Skeletal muscle satellite cell (primary cell): ENCODE results near the gene VWA8.
"Not testable (repeated sequence)": the region's sequence is repeated elsewhere in the genome, so short reads cannot be mapped to it uniquely, and the experiment has no call there.

Source experiments
- H3K27me3 ChIP-seq: 2 replicates; pipeline ENCODE4 v1.7.0; 2013; ENCODE audit warnings: low read length; ENCODE audit not compliant: control insufficient read depth, insufficient read depth
- H3K36me3 ChIP-seq: 2 replicates; pipeline ENCODE4 v1.7.0; 2013; ENCODE audit warnings: mild to moderate bottlenecking, control low read depth, low read length; ENCODE audit not compliant: insufficient read depth
- H3K4me1 ChIP-seq: 2 replicates; pipeline ENCODE4 v1.7.0; 2013; ENCODE audit warnings: low read length; ENCODE audit not compliant: control insufficient read depth, insufficient read depth
- H3K4me2 ChIP-seq: 2 replicates; pipeline ENCODE4 v1.7.0; 2013; ENCODE audit warnings: mild to moderate bottlenecking, low read length
- H3K4me3 ChIP-seq: 2 replicates; pipeline ENCODE4 v1.7.0; 2013; ENCODE audit warnings: low read length
- H3K9ac ChIP-seq: 2 replicates; pipeline ENCODE4 v1.7.0; 2013; ENCODE audit warnings: mild to moderate bottlenecking, low read depth, low read length, moderate library complexity
- H3K9me3 ChIP-seq: replicated peaks from 2 replicates; pipeline ENCODE4 v1.7.0; 2013; ENCODE audit warnings: mild to moderate bottlenecking, control low read depth, low read length

VWA8 gene

GRCh38 chr13:41847216-41847615, 113.7 kb downstream of the VWA8 start:
- H3K9ac ChIP-seq: no peak overlapping the region
- no peaks in the 10 kb centered on the region for H3K4me1 ChIP-seq
- no peak overlapping the region for H3K4me3 ChIP-seq
- H3K4me2 ChIP-seq: no peak overlapping the region
- H3K27me3 ChIP-seq: no peaks in the 10 kb centered on the region
- no peaks in the 10 kb centered on the region for H3K36me3 ChIP-seq
- no peaks in the 10 kb centered on the region for H3K9me3 ChIP-seq

GRCh38 chr13:41842036-41842620, 118.8 kb downstream of the VWA8 start:
- Histone ChIP-seq H3K27me3 (no peaks in the 10 kb centered on the region), H3K9me3 (no peaks in the 10 kb centered on the region), H3K4me1 (peaks cover 10% of the 10 kb centered on the region), H3K36me3 (no peaks in the 10 kb centered on the region), H3K4me2 (no peak overlapping the region), H3K9ac (no peak overlapping the region), H3K4me3 (no peak overlapping the region)

GRCh38 chr13:41837629-41838028, 123.3 kb downstream of the VWA8 start:
- no peak overlapping the region for H3K4me3 ChIP-seq
- no peaks in the 10 kb centered on the region for H3K27me3 ChIP-seq
- no peaks in the 10 kb centered on the region for H3K9me3 ChIP-seq
- no peaks in the 10 kb centered on the region for H3K36me3 ChIP-seq
- no peak overlapping the region for H3K9ac ChIP-seq
- H3K4me1 ChIP-seq: peaks cover 21% of the 10 kb centered on the region
- no peak overlapping the region for H3K4me2 ChIP-seq

DNA sequence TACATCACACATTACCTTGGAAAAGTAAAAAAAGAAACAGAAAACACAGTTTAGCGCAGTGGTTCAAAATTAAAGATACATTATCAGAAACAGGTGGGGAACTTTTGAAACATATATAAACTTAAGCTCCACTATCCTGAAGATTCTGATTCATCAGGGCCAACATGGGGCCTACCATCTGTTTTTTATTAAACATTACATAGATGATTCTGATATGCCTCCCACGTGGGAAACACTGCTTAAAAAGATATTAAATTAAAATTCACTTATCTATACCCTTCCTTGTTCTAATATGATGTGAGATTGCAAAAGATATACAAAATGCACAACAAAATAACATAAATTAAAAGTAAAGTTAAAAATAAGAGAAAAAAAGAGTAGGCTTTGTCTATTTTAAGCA, 125.0 kb downstream of the VWA8 start:
- Histone ChIP-seq H3K9me3 (no peaks in the 10 kb centered on the region), H3K4me2 (no peak overlapping the region), H3K36me3 (no peaks in the 10 kb centered on the region), H3K27me3 (no peaks in the 10 kb centered on the region), H3K9ac (no peak overlapping the region), H3K4me1 (peaks cover 21% of the 10 kb centered on the region), H3K4me3 (no peak overlapping the region)

DNA sequence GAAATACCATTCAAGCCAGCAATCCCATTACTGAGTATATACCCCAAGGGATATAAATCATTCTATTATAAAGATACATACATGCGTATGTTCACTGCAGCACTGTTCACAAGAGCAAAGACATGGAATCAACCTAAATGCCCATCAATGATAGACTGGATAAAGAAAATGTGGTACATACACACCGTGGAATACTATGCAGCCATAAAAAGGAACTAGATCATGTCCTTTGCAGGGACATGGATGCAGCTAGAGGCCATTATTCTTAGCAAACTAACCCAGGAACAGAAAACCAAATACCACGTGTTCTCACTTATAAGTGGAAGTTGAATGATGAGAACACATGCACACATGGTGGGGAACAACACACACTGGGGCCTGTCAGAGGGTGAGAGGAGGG, 126.2 kb downstream of the VWA8 start:
- not testable (repeated sequence) for H3K36me3 ChIP-seq, H3K9me3 ChIP-seq, H3K27me3 ChIP-seq, H3K9ac ChIP-seq, H3K4me2 ChIP-seq, H3K4me3 ChIP-seq
- H3K4me1 ChIP-seq: peaks cover 21% of the 10 kb centered on the region

- peaks cover 23% of the 10 kb centered on the region for H3K4me1 ChIP-seq
- H3K4me2 ChIP-seq: no peak overlapping the region
- H3K36me3 ChIP-seq: no peaks in the 10 kb centered on the region
- H3K4me3 ChIP-seq: no peak overlapping the region
- H3K27me3 ChIP-seq: no peaks in the 10 kb centered on the region
- no peak overlapping the region for H3K9ac ChIP-seq
- H3K9me3 ChIP-seq: no peaks in the 10 kb centered on the region
Observed at GRCh38 chr13:41833831-41834230, 127.1 kb downstream of the VWA8 start.

DNA sequence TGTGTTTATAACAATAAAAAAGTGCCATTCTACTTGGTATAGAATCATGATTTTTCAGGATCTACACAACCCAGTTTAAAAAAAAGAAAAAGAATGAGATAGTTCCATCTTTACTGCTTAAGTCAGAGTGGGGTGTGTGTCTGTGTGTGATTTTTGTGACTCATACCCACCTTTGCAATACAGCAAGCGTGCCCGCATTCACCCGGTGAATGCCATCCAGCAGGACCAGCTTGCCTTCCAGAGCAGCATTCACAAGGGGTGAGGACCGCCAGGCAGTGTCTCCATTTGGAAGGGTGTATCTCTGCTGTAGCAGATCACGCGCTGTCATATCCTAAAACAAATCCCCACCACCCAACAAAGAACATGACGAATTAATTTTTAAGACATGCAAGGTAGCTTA, 127.7 kb downstream of the VWA8 start:
- Histone ChIP-seq H3K27me3 (no peaks in the 10 kb centered on the region), H3K36me3 (no peaks in the 10 kb centered on the region), H3K4me2 (no peak overlapping the region), H3K4me1 (peaks cover 29% of the 10 kb centered on the region), H3K9me3 (no peaks in the 10 kb centered on the region), H3K9ac (no peak overlapping the region), H3K4me3 (no peak overlapping the region)

- Histone ChIP-seq H3K4me1 (peaks cover 34% of the 10 kb centered on the region), H3K4me3 (peak overlapping the region; percentile 15), H3K36me3 (no peaks in the 10 kb centered on the region), H3K27me3 (no peaks in the 10 kb centered on the region), H3K9me3 (no peaks in the 10 kb centered on the region), H3K9ac (peak overlapping the region; percentile 69), H3K4me2 (peak overlapping the region; percentile 74)
Observed at GRCh38 chr13:41827507-41828213, 133.2 kb downstream of the VWA8 start.

DNA sequence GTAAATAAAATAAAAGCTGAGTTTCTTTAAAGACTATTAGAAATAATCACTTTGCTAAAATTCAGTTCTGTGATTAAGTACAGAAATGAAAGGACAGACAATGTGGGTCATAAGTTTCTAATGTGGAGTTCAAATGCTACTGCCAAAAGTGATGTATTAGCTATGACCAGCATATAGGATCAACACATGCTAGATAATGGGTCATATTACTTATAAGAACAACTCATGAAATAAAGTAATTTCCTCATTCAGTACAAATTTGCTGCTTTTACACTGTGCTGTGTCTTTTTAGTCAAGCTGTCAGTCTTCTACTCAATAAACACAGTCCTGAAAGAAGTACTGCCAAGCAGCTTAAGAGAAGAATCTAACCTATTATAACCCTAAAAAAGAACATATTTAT, 135.2 kb downstream of the VWA8 start:
- Histone ChIP-seq H3K4me1 (peaks cover 34% of the 10 kb centered on the region), H3K9ac (no peak overlapping the region), H3K4me3 (no peak overlapping the region), H3K9me3 (no peaks in the 10 kb centered on the region), H3K4me2 (no peak overlapping the region), H3K36me3 (no peaks in the 10 kb centered on the region), H3K27me3 (no peaks in the 10 kb centered on the region)

- Histone ChIP-seq H3K9me3 (no peaks in the 10 kb centered on the region), H3K9ac (no peak overlapping the region), H3K36me3 (no peaks in the 10 kb centered on the region), H3K4me3 (no peak overlapping the region), H3K4me2 (no peak overlapping the region), H3K4me1 (peaks cover 28% of the 10 kb centered on the region), H3K27me3 (no peaks in the 10 kb centered on the region)
Observed at GRCh38 chr13:41823476-41823875, 137.4 kb downstream of the VWA8 start.

- H3K4me3 ChIP-seq: no peak overlapping the region
- no peak overlapping the region for H3K4me2 ChIP-seq
- H3K4me1 ChIP-seq: peaks cover 22% of the 10 kb centered on the region
- H3K27me3 ChIP-seq: no peaks in the 10 kb centered on the region
- no peaks in the 10 kb centered on the region for H3K36me3 ChIP-seq
- no peak overlapping the region for H3K9ac ChIP-seq
- no peaks in the 10 kb centered on the region for H3K9me3 ChIP-seq
Observed at GRCh38 chr13:41822560-41822959, 138.3 kb downstream of the VWA8 start.

DNA sequence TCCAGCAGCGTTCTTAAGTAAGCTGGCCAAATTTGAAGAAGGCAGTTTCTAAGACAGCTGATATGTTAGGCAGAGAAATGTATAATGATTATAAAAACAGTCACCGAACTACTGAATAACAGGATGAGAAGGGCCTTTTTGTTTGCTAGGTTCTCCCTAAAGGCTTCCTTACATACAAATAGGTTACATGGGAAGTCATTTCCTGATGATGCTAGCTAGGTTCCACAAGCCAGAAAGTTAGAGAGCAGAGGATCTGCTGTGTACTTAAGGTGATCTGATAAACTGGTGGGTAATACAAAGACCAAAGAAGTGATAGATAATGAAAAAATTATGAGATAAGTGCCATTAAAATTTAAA, 139.7 kb downstream of the VWA8 start:
- H3K27me3 ChIP-seq: no peaks in the 10 kb centered on the region
- H3K9me3 ChIP-seq: no peaks in the 10 kb centered on the region
- no peak overlapping the region for H3K9ac ChIP-seq
- H3K36me3 ChIP-seq: no peaks in the 10 kb centered on the region
- no peak overlapping the region for H3K4me2 ChIP-seq
- H3K4me1 ChIP-seq: peaks cover 9% of the 10 kb centered on the region
- no peak overlapping the region for H3K4me3 ChIP-seq
